Stimulated activated CD8-positive, alpha-beta memory T cell treated with anti-CD3 and anti-CD28 coated beads, Interleukin-7, amount 100 ng/mL, for 4 hours (primary cell): ENCODE data around the gene PACSIN1.

ENCODE experiments used
- DNase-seq, 2 donors: peaks; one replicate each; pipeline ENCODE4 v3.0.0-alpha.2; 2020; ENCODE audit warnings: low read depth in 2 of 2

The PACSIN1 gene

DNA sequence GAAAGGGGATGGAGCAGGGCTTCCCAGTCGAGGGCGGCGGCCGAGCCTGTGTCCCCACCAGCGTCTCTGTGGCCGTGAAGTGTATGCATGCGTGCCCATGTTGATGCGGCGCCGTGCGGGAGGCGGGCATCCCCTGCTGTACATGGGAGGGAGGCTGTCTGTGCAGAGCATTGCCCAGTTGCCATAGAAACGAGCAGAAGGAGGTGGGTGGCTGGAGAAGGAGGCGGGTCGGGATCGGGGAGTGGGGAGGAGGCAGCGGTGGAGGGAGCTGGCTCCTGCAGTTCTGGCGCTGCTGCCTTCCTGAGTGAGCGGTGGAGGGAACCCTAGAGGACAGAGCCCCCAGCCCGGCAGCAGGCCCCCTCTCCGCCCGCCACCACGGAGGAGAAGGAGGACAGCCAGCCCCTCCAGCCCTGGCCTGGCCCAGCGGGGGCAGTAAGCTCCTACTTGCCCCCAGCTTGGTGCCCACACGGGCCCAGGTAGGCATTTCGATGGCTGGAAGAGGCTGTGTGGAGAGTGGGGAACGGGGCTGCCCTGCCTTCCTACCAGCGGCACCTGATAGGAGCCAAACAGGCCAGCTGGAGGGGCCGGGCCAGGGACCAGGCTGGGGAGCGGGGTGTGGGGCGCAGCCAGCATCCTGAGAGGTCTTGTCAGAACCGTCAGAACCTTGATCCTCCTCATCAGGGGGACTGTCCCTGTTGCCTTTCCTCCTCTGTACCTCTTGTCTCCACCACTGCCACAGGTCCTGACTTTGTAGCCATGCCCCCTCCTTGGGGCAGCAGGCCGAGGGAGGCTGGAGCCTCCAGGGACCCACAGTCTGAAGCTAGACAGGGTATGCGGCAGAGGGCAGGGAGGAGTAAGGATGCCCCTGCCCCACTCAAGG lies 49.0 kb downstream of the PACSIN1 start:
- DNase-seq = no peak

DNA sequence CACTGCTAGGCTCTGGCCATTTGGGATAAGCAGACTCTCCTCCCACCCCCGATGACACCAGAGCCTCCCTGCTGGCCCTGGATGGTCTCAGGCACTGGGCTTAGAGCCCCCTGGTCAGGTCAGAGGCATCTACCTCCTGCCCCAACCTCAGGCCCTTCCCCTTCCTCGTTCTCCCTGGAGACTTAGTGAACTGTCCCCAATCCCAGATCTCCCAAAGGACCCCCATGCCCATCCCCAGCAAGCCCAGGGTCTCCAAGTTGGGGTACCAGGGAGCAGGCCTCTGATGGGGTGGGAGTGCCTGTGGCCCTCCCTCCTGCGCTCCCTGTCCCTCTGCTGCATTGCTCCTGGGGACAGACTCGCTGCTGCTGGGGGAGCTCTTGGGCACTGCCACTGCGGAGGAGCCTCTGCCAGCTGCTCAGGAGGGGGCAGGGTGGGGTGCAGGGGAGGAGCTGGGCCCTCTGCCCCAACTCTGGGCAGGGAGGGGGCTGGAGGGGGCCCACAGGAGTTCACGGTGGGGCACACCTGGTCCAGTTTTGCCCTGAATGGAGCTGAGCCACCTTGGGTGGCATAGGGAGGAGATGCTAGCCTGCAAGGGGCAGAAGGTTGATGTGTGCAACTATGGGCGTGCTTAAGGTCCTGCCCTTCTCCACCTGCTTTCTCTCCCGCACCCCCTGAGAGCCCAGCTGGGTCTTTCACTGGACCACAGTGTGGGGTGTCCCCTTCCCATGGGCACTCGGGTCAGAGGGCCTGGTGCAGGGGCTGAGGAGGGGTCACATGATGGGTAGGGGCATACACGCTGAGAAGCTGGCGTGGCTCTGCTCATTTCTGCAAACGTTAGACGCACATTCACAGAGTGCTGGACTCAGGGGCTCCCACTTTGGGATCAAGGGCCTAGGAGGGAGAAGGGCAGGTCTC lies 49.9 kb downstream of the PACSIN1 start:
- no peak for DNase-seq

DNA sequence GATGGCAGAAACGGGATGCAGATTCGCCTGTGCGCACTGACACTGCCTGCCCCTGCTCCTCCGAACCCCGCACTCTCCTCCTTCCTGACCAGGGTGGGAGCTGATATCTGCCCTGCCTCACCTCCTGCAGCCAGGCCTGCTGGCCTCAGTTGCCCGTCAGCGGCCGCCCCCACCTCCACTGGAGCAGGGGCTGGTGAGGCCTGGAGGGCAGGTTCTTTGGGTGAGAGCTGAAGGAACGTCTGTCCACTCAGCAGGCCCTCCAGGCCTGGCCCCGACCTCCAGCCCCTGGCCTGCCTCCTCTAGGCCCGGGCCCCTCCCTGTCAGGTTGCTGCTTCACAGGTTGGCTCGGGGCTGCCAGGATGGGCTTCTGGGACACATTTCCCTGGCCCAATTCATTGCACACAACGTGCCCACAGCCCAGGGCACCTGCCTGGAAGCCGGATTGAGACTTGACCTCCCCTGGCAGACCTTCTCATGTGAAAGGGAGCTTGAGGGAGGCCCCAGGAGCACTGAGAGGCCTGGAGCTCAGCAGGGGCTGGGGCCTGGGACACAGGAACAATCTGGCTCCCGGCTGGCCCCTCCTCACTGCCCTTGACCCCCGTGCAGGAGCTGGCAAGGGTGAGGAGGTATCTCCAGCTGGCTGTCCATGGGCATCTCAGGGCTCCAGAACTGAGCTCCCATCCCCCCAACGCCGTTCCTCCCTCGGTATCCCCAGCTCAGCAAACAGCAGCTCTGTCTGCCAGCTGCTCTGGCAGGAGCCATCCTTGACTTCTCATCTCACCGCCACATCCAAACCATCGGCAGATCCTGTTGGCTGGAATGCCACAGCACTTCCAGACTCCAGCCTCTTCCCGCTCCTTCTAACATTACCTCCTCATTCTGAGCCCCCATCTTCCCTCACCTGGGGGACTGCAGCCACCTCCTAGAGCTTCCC lies 50.8 kb downstream of the PACSIN1 start:
- no peak for DNase-seq

DNA sequence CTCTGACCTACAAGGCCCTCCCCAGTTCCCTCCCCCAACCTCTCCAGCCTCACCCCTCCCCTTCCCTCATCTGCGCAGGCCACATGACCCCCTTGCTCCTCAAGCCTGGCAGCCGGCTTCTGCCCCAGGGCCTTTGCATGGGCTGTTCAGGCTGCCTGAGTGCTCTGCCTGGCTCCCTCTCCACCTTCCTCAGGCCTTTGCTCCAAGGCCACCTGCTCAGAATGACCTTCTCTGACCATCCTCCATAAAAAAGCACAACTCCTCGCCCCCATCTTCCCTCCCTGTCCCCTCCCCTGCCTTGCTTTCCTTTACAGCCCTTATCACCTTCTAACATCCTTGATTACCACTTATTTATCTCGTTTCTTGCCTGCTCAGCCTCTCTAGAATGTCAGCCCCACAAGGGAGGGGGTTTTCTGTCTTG lies 51.6 kb downstream of the PACSIN1 start:
- no peak for DNase-seq

DNA sequence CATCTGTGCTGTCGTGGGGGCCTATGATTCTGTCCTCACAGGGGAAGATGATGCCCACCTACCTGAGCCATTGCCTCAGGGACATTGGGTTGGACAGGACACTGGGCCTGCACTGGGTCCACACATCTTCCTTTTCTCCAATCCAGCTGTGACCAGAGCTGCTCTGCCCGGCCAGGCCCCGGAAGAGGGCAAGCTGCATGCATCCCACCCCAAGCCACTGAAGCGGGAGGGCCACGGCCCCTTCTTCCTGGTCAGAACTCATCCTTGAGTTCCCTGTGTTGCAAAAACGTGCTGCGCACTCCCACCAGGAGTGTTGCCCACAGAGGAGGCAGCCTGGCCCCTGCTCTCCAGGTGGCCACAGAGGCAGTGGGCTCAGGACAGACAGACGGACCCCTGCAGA lies 52.1 kb downstream of the PACSIN1 start:
- no peak for DNase-seq

DNA sequence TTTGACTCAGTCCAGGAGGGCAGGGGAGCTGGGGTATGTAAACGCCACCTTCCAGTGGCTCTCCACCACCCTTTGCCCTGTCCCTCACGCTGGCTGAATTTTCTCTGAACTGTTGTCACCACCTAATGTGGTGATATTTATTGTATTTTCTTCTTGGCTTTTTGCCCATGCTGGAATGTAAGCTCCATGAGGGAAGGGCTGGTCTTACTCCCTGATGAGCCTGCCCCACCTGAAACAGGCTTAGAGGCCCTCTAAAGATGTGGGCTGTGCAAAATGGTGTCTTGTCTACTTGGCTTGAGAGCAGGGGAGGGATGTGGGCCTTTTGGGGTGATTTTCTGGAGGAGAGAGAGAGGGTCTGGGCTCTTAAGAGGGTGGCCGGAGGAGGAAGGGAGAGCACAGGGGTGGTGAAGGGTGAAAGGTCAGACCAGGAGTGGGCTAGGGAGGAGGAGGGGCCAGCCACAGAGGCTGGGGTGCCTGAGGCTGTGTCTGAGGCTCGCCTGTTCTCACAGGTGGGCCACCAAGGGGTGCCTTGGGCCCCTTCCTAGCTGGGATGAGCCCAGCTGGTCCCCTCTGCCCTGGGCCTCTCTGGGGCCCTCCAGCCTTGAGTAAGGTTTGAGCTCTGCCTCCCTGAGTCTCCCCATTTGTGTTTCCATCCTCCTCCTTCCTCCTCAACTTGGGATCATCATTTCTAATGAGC lies 52.9 kb downstream of the PACSIN1 start:
- DNase-seq = no peak

DNA sequence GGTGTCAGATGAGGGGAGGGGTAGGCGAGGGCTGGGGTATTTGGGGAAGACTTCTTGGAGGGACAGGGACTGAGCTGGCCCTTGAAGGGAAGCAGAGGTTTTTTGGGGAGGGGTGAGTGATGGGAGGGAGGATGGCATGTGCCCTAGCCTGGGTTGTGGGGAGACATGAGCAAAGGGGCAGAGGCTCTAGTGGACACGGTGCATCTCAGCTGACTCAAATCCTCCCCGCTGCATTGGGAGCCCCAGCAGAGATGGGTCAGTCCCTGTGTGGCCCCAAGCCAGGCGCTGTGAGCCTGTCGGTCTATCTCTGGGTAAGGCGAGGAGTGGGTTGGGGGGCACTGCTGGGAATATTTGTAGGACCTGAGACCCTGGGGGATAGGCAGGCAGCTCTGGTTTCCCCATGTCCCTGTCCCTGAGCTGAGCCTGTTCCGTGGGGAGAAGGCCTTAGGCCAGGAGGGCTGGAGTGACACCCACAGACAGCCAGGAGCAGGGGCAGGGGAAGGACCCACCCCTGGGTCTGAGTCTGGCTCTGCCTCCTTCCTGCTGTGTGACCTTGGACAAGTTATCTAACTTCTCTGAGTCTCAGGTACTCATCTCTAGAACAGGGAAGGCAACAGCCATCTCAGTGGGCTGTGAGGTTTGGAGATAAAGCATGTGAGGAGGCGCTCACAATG lies 54.2 kb downstream of the PACSIN1 start:
- DNase-seq = no peak

DNA sequence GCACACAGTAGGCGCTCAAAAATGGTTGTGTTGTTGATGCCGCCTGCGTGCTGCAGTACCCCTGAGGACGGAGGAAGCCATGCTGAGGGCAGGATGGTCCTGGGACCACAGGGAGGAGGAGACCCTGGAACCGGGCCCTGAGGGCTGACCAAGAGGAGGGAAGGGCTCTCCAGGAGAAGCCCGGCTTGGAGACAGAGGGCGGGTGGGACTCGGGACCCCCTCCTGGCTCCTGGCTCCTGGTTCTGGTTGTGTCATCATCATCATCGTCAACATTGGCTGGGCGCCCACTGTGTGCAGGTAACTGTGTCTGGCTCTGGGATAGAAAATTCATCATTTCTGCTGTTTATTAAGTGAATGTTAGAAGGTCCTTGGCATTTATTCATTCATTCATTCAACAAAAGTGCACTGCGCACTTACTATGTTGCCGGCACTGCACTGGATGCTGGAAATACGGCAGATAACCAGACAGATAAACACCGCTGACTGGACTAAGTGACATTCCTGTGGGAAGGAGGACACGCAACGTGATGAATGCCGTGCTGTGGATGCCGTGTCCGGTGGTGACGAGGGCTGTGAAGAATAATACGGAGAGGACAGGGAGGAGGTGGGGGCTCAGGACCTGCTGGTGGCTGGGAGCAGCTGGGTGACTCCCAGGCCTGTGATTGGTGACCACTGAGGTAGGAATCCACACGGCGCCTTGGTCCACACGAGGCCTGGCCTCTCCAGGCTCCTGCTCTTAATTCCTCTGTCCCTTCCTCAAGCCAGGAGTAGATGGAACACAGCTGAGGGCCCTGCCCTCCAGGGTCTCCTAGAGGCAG lies 55.0 kb downstream of the PACSIN1 start:
- no peak for DNase-seq

DNA sequence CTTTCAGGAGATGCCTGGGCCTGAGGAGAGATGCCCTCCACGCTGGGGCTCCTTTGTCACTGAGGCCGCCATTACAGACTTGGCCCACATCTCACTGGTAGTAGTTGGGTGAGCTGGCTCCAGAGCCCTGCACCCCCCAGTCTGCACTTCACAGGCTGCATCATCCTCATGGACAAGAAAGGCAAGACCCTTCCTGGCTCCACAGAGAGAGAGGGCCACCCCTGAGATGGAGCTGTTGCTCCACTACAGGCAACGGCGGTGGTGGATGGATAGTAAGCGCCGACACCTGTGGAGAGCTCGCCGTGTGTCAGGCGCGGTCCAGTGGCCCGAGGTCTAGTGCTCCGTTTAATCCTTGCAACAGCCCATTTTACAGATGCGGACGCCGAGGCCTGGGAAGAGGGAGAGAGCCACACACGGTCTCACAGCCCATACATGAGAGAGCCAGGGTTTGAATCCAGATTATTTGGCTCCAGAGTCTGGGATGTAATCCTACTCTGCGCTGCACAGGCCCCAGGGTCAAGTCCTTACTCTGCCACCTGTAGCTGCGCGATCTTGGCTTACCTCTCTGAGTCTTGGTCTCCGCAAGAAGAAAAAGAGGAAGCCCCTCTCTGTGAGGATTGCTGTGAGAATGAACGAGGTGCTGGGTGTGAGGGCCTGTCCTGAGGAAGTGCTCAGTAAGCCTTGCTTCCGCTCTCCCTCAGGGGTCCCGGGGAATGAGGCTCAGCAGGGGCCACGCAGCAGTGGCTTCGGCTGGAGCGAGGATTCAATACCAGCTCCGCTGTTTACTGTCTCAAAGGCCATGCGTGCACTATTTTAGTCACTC lies 55.8 kb downstream of the PACSIN1 start:
- no peak for DNase-seq

DNA sequence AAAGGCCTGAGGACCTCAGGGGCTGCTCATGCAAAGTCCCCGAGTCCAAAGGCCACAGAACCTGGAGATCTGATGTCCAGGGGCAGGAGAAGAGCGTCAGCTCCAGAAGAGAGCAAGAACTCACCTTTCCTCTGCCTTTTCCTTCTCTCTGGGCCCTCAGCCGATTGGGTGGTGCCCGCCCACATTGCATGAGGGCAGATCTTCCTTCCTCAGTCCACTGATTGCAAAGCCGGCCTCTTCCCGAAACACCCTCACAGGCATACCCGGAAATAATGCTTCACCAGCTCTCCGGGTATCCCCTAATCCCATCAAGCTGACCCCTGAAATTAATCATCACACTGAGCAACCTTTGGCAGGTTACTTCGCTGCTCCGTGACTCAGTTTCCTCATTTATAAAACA lies 56.9 kb downstream of the PACSIN1 start:
- DNase-seq = no peak

DNA sequence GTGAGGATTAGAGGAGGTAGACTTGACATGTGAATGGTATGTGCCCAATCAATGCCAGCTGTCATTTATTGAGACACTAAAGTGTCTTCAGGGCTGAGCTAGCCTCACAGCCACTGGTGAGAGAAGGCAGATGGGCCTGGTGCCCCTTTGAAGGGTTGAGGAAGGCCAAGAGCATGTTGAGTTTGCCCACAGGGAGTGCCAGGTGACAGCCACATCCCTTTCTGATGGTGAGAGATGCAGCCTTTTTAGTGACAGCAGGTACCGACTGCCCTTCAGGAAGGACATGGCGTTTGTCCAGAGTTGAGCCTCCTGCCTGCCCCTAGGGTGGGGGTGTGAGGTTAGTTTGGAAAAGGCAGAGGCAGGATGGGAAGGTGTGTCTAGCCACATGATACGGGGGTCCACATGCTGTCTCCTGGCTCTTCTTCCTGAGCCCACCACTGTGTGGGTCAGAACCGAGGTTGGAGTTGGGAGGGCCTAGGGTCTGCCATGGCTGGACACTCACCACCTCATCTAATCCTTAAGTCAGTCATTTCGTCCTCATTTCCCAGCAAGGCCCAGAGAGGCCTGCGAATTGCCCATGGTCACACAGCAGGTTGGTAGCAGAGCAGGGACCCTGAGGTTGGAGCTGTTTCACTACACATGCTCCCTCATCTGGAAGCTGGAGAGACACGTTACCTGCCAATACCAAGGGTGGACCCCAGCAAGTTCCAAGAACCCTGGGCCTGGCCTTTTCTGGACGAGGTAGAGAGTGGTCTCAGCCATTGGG lies 57.7 kb downstream of the PACSIN1 start:
- DNase-seq = no peak

DNA sequence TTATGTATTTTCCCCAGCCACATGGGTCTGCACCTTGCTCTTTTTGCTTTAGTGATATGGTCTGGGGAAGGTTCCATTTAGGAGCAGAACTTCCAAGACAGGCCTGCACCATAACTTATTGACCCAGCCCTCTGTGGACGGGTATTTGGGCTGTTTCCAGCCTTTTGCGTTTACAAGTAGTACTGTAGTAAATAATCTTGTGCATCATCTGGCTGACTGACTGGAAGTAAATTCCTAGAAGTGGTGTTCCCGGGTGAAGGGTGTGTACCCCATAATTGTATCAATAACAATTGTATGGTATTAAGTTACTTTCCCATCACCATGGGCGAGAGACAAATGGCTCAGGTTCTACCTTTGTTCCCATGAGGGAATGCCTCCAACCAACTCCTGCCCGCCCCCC lies 58.6 kb downstream of the PACSIN1 start:
- no peak for DNase-seq

DNA sequence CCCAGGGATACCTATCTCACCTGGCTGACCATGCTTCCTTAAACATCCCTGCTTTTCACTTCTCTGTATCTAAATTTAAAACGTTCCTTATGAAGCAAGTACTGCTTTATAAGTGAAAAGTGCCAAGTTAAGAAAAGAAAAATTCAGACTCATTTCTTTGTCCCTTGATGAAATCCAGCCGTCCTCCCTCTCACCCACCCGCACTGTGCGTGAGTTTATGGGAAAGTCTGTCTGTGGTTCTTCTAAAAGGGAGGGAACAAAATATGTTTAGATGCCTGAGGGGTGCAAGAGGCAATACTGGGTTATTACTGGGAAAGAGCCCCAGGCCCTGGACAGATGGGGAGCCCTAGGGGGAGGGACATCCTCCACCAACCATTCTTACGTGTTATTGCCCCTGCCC lies 59.1 kb downstream of the PACSIN1 start:
- no peak for DNase-seq

DNA sequence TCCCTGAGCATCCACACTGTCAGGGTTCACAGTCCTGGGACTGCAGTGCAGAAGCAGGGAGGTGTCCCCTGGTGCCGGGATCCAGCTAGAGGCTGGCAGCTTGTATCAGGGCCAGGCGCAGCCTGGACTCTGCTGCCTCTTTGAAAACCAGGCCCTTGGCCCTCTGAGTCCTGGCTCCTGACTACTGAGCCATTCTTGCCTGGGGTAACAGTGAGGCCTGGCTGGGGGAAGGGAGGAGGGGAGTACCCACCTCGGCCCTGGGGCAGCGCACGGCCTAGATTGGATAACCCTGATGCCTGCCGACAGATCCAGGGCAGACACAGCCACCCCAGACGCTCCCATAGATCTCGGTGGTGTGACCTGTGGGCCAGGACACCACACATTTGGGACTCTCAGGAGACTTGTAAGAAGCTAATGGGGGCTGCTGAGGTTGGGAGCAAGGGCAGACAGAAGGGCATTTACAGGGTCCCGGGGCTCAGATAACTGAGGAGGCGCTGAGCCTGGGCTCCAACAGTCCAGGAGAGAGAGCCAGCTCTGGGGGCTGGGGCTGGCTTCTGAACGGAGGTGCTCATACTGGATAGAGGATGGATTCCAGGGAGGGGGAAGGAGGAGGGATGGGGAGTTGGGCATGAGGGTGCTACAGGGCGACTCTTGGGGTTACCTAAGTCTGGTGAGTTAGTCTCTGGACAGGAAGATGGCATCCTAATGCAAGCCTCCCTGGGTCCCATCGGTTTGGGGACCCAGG lies 59.7 kb downstream of the PACSIN1 start:
- DNase-seq = no peak

DNA sequence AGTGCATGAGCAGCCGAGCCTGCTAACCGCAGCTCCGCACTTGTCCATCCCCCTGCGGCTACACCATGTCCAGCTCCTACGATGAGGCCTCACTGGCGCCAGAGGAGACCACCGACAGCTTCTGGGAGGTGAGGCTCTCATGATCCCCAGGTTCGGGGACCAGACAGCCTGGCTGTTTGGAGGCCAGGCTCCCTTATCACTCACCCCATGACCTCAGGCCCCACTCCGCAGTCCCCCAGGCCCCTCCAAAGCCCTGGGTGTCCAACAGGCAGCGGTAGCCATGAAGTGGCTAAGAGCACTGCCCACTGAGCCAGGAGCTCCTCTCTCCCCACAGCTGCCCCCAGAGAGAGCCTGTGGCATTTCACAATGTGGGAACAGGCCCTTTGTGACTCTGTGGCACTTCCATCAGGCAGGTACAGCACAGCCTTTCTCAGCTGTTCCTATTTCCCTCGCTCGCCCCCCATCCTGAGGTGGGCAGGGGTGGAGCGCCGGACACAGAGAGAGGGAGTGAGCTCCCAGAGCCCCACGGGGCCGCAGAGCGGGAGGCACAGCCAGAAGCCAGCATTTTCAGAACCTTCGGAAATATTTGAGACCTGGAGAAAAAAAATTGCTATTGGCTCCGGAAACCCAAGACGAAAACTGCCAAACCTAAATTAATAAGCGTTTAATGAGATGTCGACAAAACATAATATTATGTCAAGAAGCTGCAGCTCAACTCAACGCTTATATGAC lies 60.5 kb downstream of the PACSIN1 start:
- DNase-seq = no peak

DNA sequence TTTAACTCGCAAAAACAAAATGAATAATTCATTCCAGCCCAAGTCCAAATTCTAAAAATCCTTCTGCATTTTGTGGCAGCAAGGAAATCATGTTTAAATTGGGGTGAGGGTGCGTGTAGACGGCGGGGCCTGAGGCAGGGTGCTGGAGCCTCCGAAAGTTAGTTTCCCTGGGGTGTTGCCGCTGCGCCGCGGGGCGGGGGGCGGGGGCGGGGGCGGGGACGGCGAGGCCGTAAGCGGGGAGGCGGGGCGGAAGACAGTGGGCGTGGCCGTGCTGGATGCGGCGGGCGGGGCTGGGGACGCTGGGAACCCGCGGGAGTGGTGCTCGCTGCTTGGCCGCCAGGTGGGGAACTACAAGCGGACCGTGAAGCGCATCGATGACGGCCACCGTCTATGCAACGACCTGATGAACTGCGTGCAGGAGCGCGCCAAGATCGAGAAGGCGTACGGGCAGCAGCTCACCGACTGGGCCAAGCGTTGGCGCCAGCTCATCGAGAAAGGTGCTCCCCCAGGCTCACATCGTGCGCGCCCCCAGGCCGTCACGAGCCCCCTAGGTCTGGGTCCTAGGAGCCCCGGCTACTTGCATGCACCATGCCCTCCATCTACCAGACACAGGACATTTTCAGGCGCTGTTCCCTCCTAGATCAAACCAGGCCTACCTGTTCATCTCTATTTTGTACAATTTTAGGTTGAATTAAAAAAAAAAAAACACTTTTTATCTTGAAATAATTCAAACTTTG lies 61.3 kb downstream of the PACSIN1 start:
- peak; percentile 90 to 91 for DNase-seq
